CD4-positive, alpha-beta T cell (primary cell): ENCODE data around the gene ADIPOR2. TPM values are rescaled to one million over a fixed set of nuclear protein-coding genes. Genes with fewer than 3 reads are reported as not detected.

Source experiments
- ATAC-seq: fragments of 200-7000 bp; cut with Tn5 transposase; one replicate; pipeline ENCODE4 v1.10.0; 2022; ENCODE audit warnings: mild to moderate bottlenecking; ENCODE audit not compliant: poor library complexity
- CTCF ChIA-PET: fragments of 350-600 bp; sonication (Branson Sonifier 250); formaldehyde crosslinking; loops from one replicate; lab custom pipeline; 2021; ENCODE audit warnings: antibody characterized with exemption, inconsistent platforms; lab: Charles Lee
- POLR2A ChIA-PET: fragments of 350-600 bp; sonication (Branson Sonifier 250); formaldehyde crosslinking; loops from one replicate; lab custom pipeline; 2021; ENCODE audit warnings: antibody characterized with exemption, inconsistent platforms; lab: Charles Lee
- DNase-seq, 14 experiments: peaks; one replicate each; pipeline ENCODE4 v3.0.0-alpha.2; 2013 to 2020; ENCODE audit warnings: mixed read lengths in 2 of 14
- H3K27ac ChIP-seq, 2 donors: one replicate each; pipeline versions ENCODE4 v1.5.1 to v1.7.0; 2013; ENCODE audit warnings: low read length in 2 of 2, low read depth in 1 of 2, mild to moderate bottlenecking in 1 of 2
- H3K27me3 ChIP-seq, 2 experiments: 1 replicate in 1 of 2; 2 replicates in 1 of 2; pipeline versions ENCODE4 v1.6.1 to v1.7.0; 2013; ENCODE audit warnings: low read length in 2 of 2, control low read depth in 1 of 2, mild to moderate bottlenecking in 1 of 2, moderate library complexity in 1 of 2; ENCODE audit not compliant: insufficient read depth in 2 of 2, control insufficient read depth in 1 of 2
- H3K36me3 ChIP-seq: one replicate; pipeline ENCODE4 v1.6.1; 2013; ENCODE audit warnings: low read length, control low read depth; ENCODE audit not compliant: insufficient read depth
- H3K4me1 ChIP-seq: one replicate; pipeline ENCODE4 v1.6.1; 2013; ENCODE audit warnings: low read length, control low read depth; ENCODE audit not compliant: insufficient read depth
- H3K4me3 ChIP-seq: one replicate; pipeline ENCODE4 v1.5.1; 2013; ENCODE audit warnings: mild to moderate bottlenecking, low read length, moderate library complexity
- H3K9me3 ChIP-seq, 2 experiments: 1 replicate in 1 of 2; 2 replicates in 1 of 2; pipeline versions ENCODE4 v1.6.1 to v1.7.0; 2013; ENCODE audit warnings: low read length in 2 of 2, mild to moderate bottlenecking in 2 of 2, control low read depth in 1 of 2, moderate library complexity in 1 of 2; ENCODE audit not compliant: control insufficient read depth in 1 of 2, insufficient read depth in 1 of 2
- H3K27ac Mint-ChIP-seq: one replicate; pipeline ENCODE4 v1.8.0; 2020; ENCODE audit warnings: mixed read lengths
- H3K27me3 Mint-ChIP-seq: one replicate; pipeline ENCODE4 v1.8.0; 2021; ENCODE audit warnings: mixed read lengths
- H3K36me3 Mint-ChIP-seq: one replicate; pipeline ENCODE4 v1.8.0; 2021; ENCODE audit warnings: low read depth, mixed read lengths
- H3K4me1 Mint-ChIP-seq: one replicate; pipeline ENCODE4 v1.8.0; 2021; ENCODE audit warnings: low read depth, mixed read lengths
- H3K4me3 Mint-ChIP-seq: one replicate; pipeline ENCODE4 v1.8.0; 2020; ENCODE audit warnings: mild to moderate bottlenecking, mixed read lengths
- H3K9me3 Mint-ChIP-seq: one replicate; pipeline ENCODE4 v1.8.0; 2020; ENCODE audit warnings: mixed read lengths
- intact Hi-C, 2 experiments: fragments of 100-400 bp; cut with DNase I in 1 of 2; cut with micrococcal nuclease in 1 of 2; formaldehyde crosslinking; loops; one replicate each; pipeline versions ENCODE4 v1.15.1 to v1.9.0; 2023 to 2025; cut with DNase I, micrococcal nuclease
- total RNA-seq, 174 experiments: library from RNA in 2 of 174; stranded (reverse) in 2 of 174; gene quantifications; one replicate each; pipeline ENCODE4 v1.2.3 and lab custom pipeline; 2021 to 2026
- TF ChIP-seq, protein P1 (sequence below): fragments of 200-600 bp; IDR thresholded peaks from one replicate; pipeline ENCODE4 v1.8.0; 2022; ENCODE audit warnings: antibody characterized with exemption, mild to moderate bottlenecking

The ADIPOR2 gene
- total RNA-seq, 2 experiments from 2014 or later: 12.5 to 12.6 TPM

DNA sequence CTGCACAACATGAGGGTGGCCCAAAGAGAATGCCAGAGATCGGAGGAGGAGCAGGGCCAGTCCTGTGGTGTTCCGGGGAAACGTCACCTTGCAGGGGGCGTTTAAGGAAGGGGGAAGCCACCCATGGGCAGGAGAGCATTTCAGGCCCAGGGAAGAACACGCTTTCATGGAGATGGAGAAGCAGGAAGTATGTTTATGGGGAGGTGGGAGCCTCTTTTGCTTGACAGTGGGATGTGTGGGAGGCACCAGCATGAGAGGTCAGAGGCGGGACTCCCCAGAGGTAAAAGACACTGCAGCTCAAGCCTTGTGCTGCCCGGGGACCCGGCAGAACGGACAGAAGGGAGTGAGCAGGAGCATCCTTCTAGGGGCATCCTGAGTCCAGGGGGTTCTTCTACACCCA, 128.2 kb downstream of the ADIPOR2 start:
- Mint-ChIP-seq H3K4me1 (no peaks in the 10 kb centered on the region), H3K9me3 (no peaks in the 10 kb centered on the region), H3K27me3 (peaks cover 38% of the 10 kb centered on the region), H3K4me3 (no peak overlapping the region), H3K27ac (no peak overlapping the region), H3K36me3 (no peaks in the 10 kb centered on the region)
- ChIA-PET POLR2A (no interaction called here), CTCF (no interaction called here)
- H3K9me3 ChIP-seq: peaks cover 0 to 6% of the 10 kb centered on the region in 2 experiments
- no peak overlapping the region for H3K27ac ChIP-seq
- TF ChIP-seq, protein P1, sequence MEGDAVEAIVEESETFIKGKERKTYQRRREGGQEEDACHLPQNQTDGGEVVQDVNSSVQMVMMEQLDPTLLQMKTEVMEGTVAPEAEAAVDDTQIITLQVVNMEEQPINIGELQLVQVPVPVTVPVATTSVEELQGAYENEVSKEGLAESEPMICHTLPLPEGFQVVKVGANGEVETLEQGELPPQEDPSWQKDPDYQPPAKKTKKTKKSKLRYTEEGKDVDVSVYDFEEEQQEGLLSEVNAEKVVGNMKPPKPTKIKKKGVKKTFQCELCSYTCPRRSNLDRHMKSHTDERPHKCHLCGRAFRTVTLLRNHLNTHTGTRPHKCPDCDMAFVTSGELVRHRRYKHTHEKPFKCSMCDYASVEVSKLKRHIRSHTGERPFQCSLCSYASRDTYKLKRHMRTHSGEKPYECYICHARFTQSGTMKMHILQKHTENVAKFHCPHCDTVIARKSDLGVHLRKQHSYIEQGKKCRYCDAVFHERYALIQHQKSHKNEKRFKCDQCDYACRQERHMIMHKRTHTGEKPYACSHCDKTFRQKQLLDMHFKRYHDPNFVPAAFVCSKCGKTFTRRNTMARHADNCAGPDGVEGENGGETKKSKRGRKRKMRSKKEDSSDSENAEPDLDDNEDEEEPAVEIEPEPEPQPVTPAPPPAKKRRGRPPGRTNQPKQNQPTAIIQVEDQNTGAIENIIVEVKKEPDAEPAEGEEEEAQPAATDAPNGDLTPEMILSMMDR: no peak
- H3K4me3 ChIP-seq: no peak overlapping the region
- H3K4me1 ChIP-seq: peaks cover 2% of the 10 kb centered on the region
- ATAC-seq (no peak), DNase-seq (no peak)
- intact Hi-C loops: no loop called here
- H3K36me3 ChIP-seq: no peaks in the 10 kb centered on the region
- H3K27me3 ChIP-seq: peaks cover 23 to 34% of the 10 kb centered on the region in 2 experiments

DNA sequence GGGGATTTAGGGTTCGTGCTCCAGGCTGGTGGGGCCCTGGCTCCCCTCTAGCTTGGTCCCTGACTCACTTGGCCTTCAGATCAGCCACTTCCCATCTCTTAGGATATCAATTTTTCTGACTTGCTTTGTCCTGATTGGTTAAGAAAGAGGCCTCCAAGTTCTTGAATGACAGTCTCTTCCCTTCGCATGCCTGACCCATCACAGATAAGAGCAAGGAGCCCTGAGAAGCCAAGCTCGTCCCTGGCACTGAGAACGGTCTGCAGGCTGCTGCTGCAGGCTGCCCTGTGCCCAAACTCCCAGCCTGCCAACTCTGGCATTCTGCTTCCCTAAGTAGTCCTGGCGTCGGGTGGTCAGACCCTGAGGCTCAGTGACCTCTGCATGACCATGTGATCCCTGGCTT, 128.7 kb downstream of the ADIPOR2 start:
- no peaks in the 10 kb centered on the region for H3K9me3 Mint-ChIP-seq
- DNase-seq: no peak
- ChIA-PET POLR2A (no interaction called here), CTCF (no interaction called here)
- H3K4me1 Mint-ChIP-seq: no peaks in the 10 kb centered on the region
- H3K27ac Mint-ChIP-seq: no peak overlapping the region
- peaks cover 2% of the 10 kb centered on the region for H3K4me1 ChIP-seq
- H3K36me3 Mint-ChIP-seq: no peaks in the 10 kb centered on the region
- no peak overlapping the region for H3K27ac ChIP-seq
- intact Hi-C loops: no loop called here
- TF ChIP-seq, protein P1: no peak
- no peaks in the 10 kb centered on the region for H3K36me3 ChIP-seq
- ATAC-seq: no peak
- peaks cover 40% of the 10 kb centered on the region for H3K27me3 Mint-ChIP-seq
- no peak overlapping the region for H3K4me3 Mint-ChIP-seq
- peaks cover 0 to 6% of the 10 kb centered on the region in 2 experiments for H3K9me3 ChIP-seq
- H3K4me3 ChIP-seq: no peak overlapping the region
- H3K27me3 ChIP-seq: peaks cover 23 to 34% of the 10 kb centered on the region in 2 experiments

DNA sequence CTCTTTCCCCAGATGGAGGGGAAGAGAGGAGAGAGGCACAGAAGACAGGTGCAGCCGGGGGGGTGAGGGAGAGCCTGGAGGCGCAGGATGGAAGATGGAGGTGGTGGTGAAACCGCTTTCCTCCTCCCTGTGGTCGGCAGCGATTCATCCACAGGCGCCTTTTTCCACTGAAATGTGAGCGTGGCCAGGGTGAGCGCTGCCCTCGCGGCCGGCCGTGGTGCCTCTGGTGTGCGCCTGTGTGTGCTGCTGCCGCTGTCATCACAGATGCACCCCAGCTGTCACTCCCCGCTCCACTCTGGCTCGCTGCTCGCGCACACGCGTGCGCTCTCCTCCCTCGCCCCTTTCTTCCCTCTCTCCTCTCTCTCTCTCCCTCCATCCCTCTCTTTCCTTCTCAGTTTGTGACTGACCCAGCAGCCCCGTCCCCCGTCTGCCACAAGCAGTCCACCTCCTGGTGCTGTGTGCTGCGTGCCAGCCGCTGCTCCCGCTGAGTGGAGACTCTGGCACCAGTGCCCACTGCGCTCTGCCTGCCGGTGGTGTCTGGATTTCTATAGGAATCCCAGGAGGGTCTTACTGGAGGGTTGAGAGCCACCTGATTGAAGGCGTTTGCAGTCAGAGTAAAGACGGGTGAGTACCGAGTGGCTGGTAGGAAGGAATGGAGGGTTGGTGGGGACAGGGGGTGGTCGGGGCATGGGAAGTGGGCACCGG, 129.5 kb downstream of the ADIPOR2 start, which contains the start of gene LRTM2:
TSS of gene LRTM2 (plus strand) at position 375 of the 705 bp plus-strand sequence. CDS start 7,584 bp downstream, outside the sequence.
- POLR2A ChIA-PET: no interaction called here
- CTCF ChIA-PET: no interaction called here
- H3K4me3 Mint-ChIP-seq: no peak within 1 kb of the TSS
- Histone ChIP-seq H3K27me3 (peaks cover 23 to 34% of the 10 kb centered on the region in 2 experiments), H3K4me3 (no peak within 1 kb of the TSS), H3K27ac (no peak within 1 kb of the TSS), H3K4me1 (peaks cover 2% of the 10 kb centered on the region), H3K9me3 (peaks cover 0 to 6% of the 10 kb centered on the region in 2 experiments), H3K36me3 (no peaks in the 10 kb centered on the region)
- no peak within 1 kb of the TSS for H3K27ac Mint-ChIP-seq
- intact Hi-C loops: no loop called here
- H3K27me3 Mint-ChIP-seq: peaks cover 40% of the 10 kb centered on the region
- TF ChIP-seq, protein P1: no peak
- H3K9me3 Mint-ChIP-seq: no peaks in the 10 kb centered on the region
- no peak for ATAC-seq
- no peak for DNase-seq
- H3K36me3 Mint-ChIP-seq: no peaks in the 10 kb centered on the region
- H3K4me1 Mint-ChIP-seq: no peaks in the 10 kb centered on the region
